Colonic mucosa (tissue), 4 donors: ENCODE data around the gene PGAP6. TPM values are rescaled to one million over a fixed set of nuclear protein-coding genes. Genes with fewer than 3 reads are reported as not detected.

Experiments used
- DNase-seq: peaks from one replicate; pipeline ENCODE4 v3.0.0-alpha.2; 2020
- H3K27ac ChIP-seq: fragments of 200-600 bp; one replicate; pipeline ENCODE4 v1.8.0; 2021
- H3K27me3 ChIP-seq: fragments of 200-600 bp; one replicate; pipeline ENCODE4 v1.8.0; 2021
- H3K36me3 ChIP-seq: fragments of 200-600 bp; one replicate; pipeline ENCODE4 v1.8.0; 2021
- H3K4me1 ChIP-seq: fragments of 200-600 bp; one replicate; pipeline ENCODE4 v1.8.0; 2021; ENCODE audit warnings: mild to moderate bottlenecking
- H3K4me3 ChIP-seq: fragments of 200-600 bp; one replicate; pipeline ENCODE4 v1.8.0; 2021
- H3K9ac ChIP-seq, 2 donors: one replicate each; pipeline ENCODE4 v1.7.0; 2013; ENCODE audit warnings: control low read depth in 2 of 2, low read depth in 2 of 2, low read length in 2 of 2
- H3K9me3 ChIP-seq: fragments of 200-600 bp; one replicate; pipeline ENCODE4 v1.8.0; 2021
- CTCF ChIP-seq: fragments of 200-600 bp; IDR thresholded peaks from one replicate; pipeline ENCODE4 v1.8.0; 2022; ENCODE audit warnings: antibody characterized with exemption, mild to moderate bottlenecking
- intact Hi-C: fragments of 100-400 bp; cut with DNase I; formaldehyde crosslinking; loops from one replicate; pipeline ENCODE4 v1.14.1; 2022
- total RNA-seq, 2 donors: library from RNA; stranded (reverse); fragmentation: NEBNext Ultra II Directional in 1 of 2; extraction: Animal tissue kit (Norgen Biotek cat#: 25700) in 1 of 2; gene quantifications; one replicate each; pipeline ENCODE4 v1.2.1, GENCODE V29; 2021
- donor health status: healthy.
- donor health status: DM: no; HTN: no; CAD: no.
- donor health status: DM: no; HTN: no; CAD: no.

PGAP6 gene
- total RNA-seq: 100 to 1,000 TPM in 1 of 2 donors, 10 to 100 TPM in 1; 99.6 to 102 TPM

GRCh38 chr16:381789-382717, at the start of gene PGAP6:
TSS of gene PGAP6 (minus strand) at chr16:381978. CDS start at chr16:381821, 157 bp downstream.
- Histone ChIP-seq H3K4me1 (peaks cover 19% of the 10 kb centered on the region), H3K27me3 (no peaks in the 10 kb centered on the region), H3K9ac (peak within 1 kb of the TSS; percentile 89 to 96), H3K4me3 (peak within 1 kb of the TSS; percentile 98), H3K9me3 (no peaks in the 10 kb centered on the region), H3K36me3 (no peaks in the 10 kb centered on the region), H3K27ac (peak within 1 kb of the TSS; percentile 85)
- DNase-seq: peak; percentile 63
- TF ChIP-seq CTCF: no peak
- intact Hi-C loops: loop anchor here (10.0 kb wide), 1 partner anchor 103 kb away; no protein-coding TSS in a partner anchor

GRCh38 chr16:430904-431303, 49.1 kb upstream of the PGAP6 start:
- no peaks in the 10 kb centered on the region for H3K4me1 ChIP-seq
- H3K27me3 ChIP-seq: no peaks in the 10 kb centered on the region
- no peak overlapping the region for H3K9ac ChIP-seq
- no peak overlapping the region for H3K4me3 ChIP-seq
- no peaks in the 10 kb centered on the region for H3K9me3 ChIP-seq
- no peak for TF ChIP-seq CTCF
- H3K27ac ChIP-seq: no peak overlapping the region
- H3K36me3 ChIP-seq: no peaks in the 10 kb centered on the region
- no peak for DNase-seq
- intact Hi-C loops: no loop called here

- Histone ChIP-seq H3K9ac (peak overlapping the region in 1 of 2 donors; percentile 30), H3K36me3 (no peaks in the 10 kb centered on the region), H3K27me3 (no peaks in the 10 kb centered on the region), H3K9me3 (no peaks in the 10 kb centered on the region), H3K4me3 (peak overlapping the region; percentile 63), H3K27ac (no peak overlapping the region), H3K4me1 (no peaks in the 10 kb centered on the region)
- intact Hi-C loops: no loop called here
- no peak for DNase-seq
- no peak for TF ChIP-seq CTCF
Measured at GRCh38 chr16:427250-427649, 45.5 kb upstream of the PGAP6 start.

- intact Hi-C loops: no loop called here
- Histone ChIP-seq H3K27me3 (no peaks in the 10 kb centered on the region), H3K9me3 (no peaks in the 10 kb centered on the region), H3K27ac (no peak overlapping the region), H3K4me3 (peak overlapping the region; percentile 63), H3K36me3 (no peaks in the 10 kb centered on the region), H3K9ac (peak overlapping the region; percentile 32 to 83), H3K4me1 (no peaks in the 10 kb centered on the region)
- DNase-seq: no peak
- TF ChIP-seq CTCF: no peak
Measured at GRCh38 chr16:426906-427249, 45.1 kb upstream of the PGAP6 start.

GRCh38 chr16:426115-426905, 44.5 kb upstream of the PGAP6 start:
- Histone ChIP-seq H3K4me3 (peak overlapping the region; percentile 63), H3K27ac (no peak overlapping the region), H3K4me1 (no peaks in the 10 kb centered on the region), H3K9ac (peak overlapping the region; percentile 51 to 83), H3K36me3 (no peaks in the 10 kb centered on the region), H3K27me3 (no peaks in the 10 kb centered on the region), H3K9me3 (no peaks in the 10 kb centered on the region)
- intact Hi-C loops: no loop called here
- TF ChIP-seq CTCF: no peak
- DNase-seq: peak; percentile 38
